HEK293T (cell line): ENCODE results near the gene SNCAIP.

Source experiments
- CTCF ChIA-PET: fragments of 350-600 bp; formaldehyde crosslinking; extraction: SDS; loops from one replicate; lab custom pipeline; 2021; ENCODE audit warnings: antibody characterized with exemption, inconsistent platforms; lab: Yijun Ruan, JAX
- POLR2A ChIA-PET: fragments of 350-600 bp; formaldehyde crosslinking; extraction: SDS; loops from one replicate; lab custom pipeline; 2020; ENCODE audit warnings: antibody characterized with exemption, inconsistent platforms; lab: Yijun Ruan, JAX
- DNase-seq: peaks from one replicate; pipeline ENCODE4 v3.0.0; 2012; ENCODE audit warnings: mixed read lengths; ENCODE audit errors: extremely low spot score
- ARNT ChIP-seq: fragments of 450-650 bp; IDR thresholded peaks from 2 replicates; pipeline ENCODE4 v1.6.1; 2017; ENCODE audit warnings: mild to moderate bottlenecking
- BHLHE40 ChIP-seq: fragments of 450-650 bp; IDR thresholded peaks from 2 replicates; pipeline ENCODE4 v1.6.1; 2016; ENCODE audit warnings: mild to moderate bottlenecking, moderate library complexity, borderline replicate concordance
- CTBP1 ChIP-seq: fragments of 450-650 bp; IDR thresholded peaks from 2 replicates; pipeline ENCODE4 v1.6.1; 2016; ENCODE audit warnings: borderline replicate concordance
- ELF4 ChIP-seq: fragments of 450-650 bp; IDR thresholded peaks from 2 replicates; pipeline ENCODE4 v1.6.1; 2017; ENCODE audit warnings: antibody characterized with exemption
- FOXA1 ChIP-seq: fragments of 450-650 bp; IDR thresholded peaks from 2 replicates; pipeline ENCODE4 v1.6.1; 2016; ENCODE audit warnings: mild to moderate bottlenecking
- FOXK2 ChIP-seq: fragments of 450-650 bp; IDR thresholded peaks from 2 replicates; pipeline ENCODE4 v1.6.1; 2016; ENCODE audit warnings: mild to moderate bottlenecking
- FOXM1 ChIP-seq: fragments of 450-650 bp; IDR thresholded peaks from 2 replicates; pipeline ENCODE4 v1.6.1; 2017; ENCODE audit warnings: mild to moderate bottlenecking, borderline replicate concordance
- HDGF ChIP-seq: fragments of 450-650 bp; IDR thresholded peaks from 2 replicates; pipeline ENCODE4 v1.6.1; 2017; ENCODE audit warnings: antibody characterized with exemption, borderline replicate concordance
- L3MBTL2 ChIP-seq: fragments of 450-650 bp; conservative IDR thresholded peaks from 2 replicates; pipeline ENCODE4 v1.6.1; 2016; ENCODE audit warnings: mild to moderate bottlenecking
- LEF1 ChIP-seq: fragments of 450-650 bp; IDR thresholded peaks from 2 replicates; pipeline ENCODE4 v1.6.1; 2017; ENCODE audit warnings: mild to moderate bottlenecking, borderline replicate concordance
- NFRKB ChIP-seq: fragments of 450-650 bp; IDR thresholded peaks from 2 replicates; pipeline ENCODE4 v1.6.1; 2016; ENCODE audit warnings: mild to moderate bottlenecking, moderate library complexity
- PKNOX1 ChIP-seq: fragments of 450-650 bp; IDR thresholded peaks from 2 replicates; pipeline ENCODE4 v1.6.1; 2016
- SP1 ChIP-seq: fragments of 450-650 bp; IDR thresholded peaks from 2 replicates; pipeline ENCODE4 v1.6.1; 2017
- SUZ12 ChIP-seq: fragments of 450-650 bp; IDR thresholded peaks from 2 replicates; pipeline ENCODE4 v1.6.1; 2016; ENCODE audit warnings: mild to moderate bottlenecking
- TARDBP ChIP-seq: fragments of 450-650 bp; IDR thresholded peaks from 2 replicates; pipeline ENCODE4 v1.6.1; 2016
- ZNF384 ChIP-seq: fragments of 450-650 bp; IDR thresholded peaks from 2 replicates; pipeline ENCODE4 v1.6.1; 2016

Gene SNCAIP

GRCh38 chr5:122419142-122419894, 107.3 kb downstream of the SNCAIP start:
- CTCF ChIA-PET, result interaction anchor here (2.1 kb wide), 1 partner anchor 15 kb away, joined by 6 read pairs; no protein-coding TSS in a partner anchor

DNA sequence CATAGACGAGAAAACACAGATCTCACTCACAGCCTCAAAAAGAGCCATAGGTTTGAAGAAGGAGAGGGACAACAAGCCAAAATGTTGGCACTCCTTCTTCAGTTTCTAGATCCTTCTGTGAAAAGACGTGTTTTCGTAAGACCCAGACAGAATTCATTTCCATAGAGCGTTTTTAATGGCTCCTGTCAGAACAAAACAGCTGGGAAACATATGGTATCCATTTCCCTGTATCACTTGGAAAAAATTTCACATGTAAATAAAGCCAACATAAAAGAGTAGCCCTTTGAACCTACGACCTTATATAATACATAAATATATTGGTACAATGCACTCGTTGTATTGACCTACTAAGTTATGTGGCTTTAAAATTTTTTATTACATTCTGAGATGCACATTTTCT, 108.1 kb downstream of the SNCAIP start:
- ChIA-PET POLR2A (no interaction called here), CTCF (interaction anchor here (2.1 kb wide), 1 partner anchor 16 kb away, joined by 6 read pairs; no protein-coding TSS in a partner anchor)
- no peak for DNase-seq
- TF ChIP-seq L3MBTL2 (no peak), PKNOX1 (no peak), FOXK2 (no peak), BHLHE40 (no peak), NFRKB (no peak), FOXM1 (no peak), LEF1 (no peak), FOXA1 (no peak)

More at GRCh38 chr5:122419142-122419894, 107.3 kb downstream of the SNCAIP start:
- TF ChIP-seq TARDBP (no peak), LEF1 (no peak), SUZ12 (no peak), ZNF384 (no peak), SP1 (no peak), ARNT (no peak), CTBP1 (no peak), ELF4 (no peak), FOXM1 (no peak), NFRKB (no peak), BHLHE40 (no peak), L3MBTL2 (no peak), FOXK2 (no peak), HDGF (no peak), FOXA1 (no peak), PKNOX1 (no peak)
- no peak for DNase-seq
- POLR2A ChIA-PET, result no interaction called here

GRCh38 chr5:122420537-122421236, 108.7 kb downstream of the SNCAIP start:
- DNase-seq, result no peak
- no peak for TF ChIP-seq NFRKB
- TF ChIP-seq FOXM1, result no peak
- no peak for TF ChIP-seq ARNT
- TF ChIP-seq BHLHE40, result no peak
- TF ChIP-seq SP1, result no peak
- no peak for TF ChIP-seq ELF4
- TF ChIP-seq L3MBTL2, result no peak
- POLR2A ChIA-PET, result no interaction called here
- CTCF ChIA-PET, result interaction anchor here (2.1 kb wide), 1 partner anchor 16 kb away, joined by 6 read pairs; no protein-coding TSS in a partner anchor

DNA sequence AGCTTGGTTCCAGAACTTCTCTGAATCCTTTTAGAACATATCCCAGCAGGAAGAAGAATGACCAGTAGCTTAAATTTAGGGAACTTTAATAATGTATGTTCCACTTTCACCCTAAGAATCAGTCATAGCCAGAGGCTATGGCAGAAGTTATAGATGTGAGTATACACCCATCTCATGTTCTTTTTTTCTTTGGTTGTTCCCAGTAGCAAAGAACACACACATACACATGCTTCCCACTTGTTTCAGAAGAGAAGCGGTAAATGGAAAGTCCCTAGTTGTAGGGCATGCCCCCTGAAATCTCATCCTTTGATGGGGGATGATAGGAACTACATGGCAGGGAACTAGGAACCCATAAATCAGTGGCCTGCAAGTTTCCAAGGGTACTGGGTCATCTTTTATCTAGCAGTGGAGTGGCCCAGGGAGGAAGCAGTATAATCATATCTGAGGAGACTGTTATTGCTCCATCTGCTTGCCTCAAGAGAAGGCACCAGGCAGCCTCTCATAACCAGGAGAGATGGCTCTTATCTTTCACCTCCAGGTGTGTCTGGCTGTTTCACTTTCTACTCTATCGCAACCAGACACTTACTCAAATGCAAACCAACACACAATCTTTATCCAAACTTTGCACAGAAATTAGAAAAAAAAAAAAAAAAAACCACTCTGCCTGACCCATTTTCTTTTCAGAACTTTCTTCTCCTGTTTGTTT, 109.5 kb downstream of the SNCAIP start:
- CTCF ChIA-PET, result no interaction called here
- POLR2A ChIA-PET, result no interaction called here
- no peak for DNase-seq
- TF ChIP-seq FOXA1 (no peak), ELF4 (no peak), PKNOX1 (no peak), ARNT (no peak), BHLHE40 (no peak)

- no peak for TF ChIP-seq BHLHE40
- TF ChIP-seq FOXM1, result no peak
- TF ChIP-seq ARNT, result no peak
- no peak for TF ChIP-seq SUZ12
- TF ChIP-seq ZNF384, result no peak
- no peak for TF ChIP-seq PKNOX1
- no peak for TF ChIP-seq TARDBP
- no peak for TF ChIP-seq SP1
- no peak for TF ChIP-seq HDGF
- no peak for TF ChIP-seq FOXK2
- TF ChIP-seq L3MBTL2, result no peak
- TF ChIP-seq NFRKB, result no peak
- DNase-seq, result no peak
- ChIA-PET POLR2A (no interaction called here), CTCF (no interaction called here)
Measured at GRCh38 chr5:122423221-122423620, 111.2 kb downstream of the SNCAIP start.
